Stimulated activated CD4-positive, alpha-beta T cell treated with anti-CD3 and anti-CD28 coated beads, Interleukin-15, amount 100 ng/mL, for 1 hour (primary cell): ENCODE measurements around the gene SLC37A2.

Source experiments
- DNase-seq, 2 donors: peaks; one replicate each; pipeline ENCODE4 v3.0.0-alpha.2; 2020; ENCODE audit warnings: low read depth in 1 of 2, low spot score in 1 of 2

Gene SLC37A2

DNA sequence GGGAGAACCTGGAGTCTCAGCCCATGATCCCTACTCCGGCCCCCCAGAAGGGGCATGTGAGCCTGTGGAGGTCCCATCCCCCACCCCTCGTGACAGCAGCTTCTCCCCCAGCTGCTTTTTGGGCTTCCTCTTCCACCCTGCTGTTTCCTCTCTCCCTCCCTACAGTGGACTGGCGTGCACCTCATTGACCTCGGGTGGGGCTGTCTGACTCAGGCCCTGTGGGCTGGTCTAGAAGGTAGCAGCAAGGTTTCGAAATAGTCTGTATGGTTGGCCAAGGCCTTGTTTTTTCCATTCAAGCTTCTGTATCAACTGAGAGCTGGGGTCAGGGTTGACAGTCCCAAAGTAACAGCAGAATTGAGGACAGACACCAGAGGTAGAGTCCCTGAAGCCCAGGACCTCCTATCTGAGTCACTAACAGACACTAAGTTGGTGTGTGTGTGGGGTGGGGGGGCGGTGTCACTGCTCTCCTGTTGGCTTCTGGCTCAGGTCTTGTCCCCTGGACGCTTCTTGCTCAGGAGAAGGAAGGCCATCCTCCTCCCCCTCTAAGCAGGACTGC is 7.7 kb downstream of the SLC37A2 start:
- DNase-seq: no peak

GRCh38 chr11:125071435-125071834 is 8.3 kb downstream of the SLC37A2 start:
- no peak for DNase-seq

GRCh38 chr11:125071846-125072217 is 8.7 kb downstream of the SLC37A2 start:
- no peak for DNase-seq

DNA sequence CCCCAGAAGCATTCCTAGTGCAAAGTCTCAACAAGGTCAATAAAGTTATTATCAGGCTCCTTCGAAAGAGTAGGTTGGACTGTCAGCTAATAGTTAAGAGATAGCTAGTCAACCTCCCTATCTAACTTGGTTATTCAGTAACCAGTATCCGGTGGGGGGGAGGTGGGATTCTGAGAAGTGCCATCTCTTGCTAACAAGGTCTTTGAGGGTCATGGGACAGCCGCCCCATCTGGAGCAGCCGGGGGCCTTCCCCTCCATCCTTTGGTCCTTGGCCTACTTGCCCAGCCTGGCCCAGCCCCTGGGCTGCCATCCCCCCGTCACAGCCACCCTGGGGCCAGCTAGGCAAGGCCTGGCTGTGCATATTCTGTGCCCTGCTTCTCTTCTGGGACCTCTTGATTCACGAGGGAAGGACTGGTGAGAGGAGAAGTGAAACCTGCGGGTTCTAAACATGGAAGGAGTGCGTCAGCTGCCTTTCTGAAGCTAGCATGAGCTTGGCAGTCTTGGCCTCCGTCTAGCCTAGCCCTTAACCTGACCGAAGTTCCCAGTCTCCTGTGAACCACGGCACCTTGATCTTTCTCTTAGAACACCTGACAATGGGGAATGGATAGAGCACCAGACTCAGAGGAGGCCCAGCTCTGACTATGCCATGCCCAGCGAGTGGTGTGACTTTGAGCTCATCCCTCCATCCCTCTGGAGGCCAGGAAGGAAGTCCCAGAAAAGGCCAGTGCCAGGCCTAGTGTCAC is 9.3 kb downstream of the SLC37A2 start:
- no peak for DNase-seq

DNA sequence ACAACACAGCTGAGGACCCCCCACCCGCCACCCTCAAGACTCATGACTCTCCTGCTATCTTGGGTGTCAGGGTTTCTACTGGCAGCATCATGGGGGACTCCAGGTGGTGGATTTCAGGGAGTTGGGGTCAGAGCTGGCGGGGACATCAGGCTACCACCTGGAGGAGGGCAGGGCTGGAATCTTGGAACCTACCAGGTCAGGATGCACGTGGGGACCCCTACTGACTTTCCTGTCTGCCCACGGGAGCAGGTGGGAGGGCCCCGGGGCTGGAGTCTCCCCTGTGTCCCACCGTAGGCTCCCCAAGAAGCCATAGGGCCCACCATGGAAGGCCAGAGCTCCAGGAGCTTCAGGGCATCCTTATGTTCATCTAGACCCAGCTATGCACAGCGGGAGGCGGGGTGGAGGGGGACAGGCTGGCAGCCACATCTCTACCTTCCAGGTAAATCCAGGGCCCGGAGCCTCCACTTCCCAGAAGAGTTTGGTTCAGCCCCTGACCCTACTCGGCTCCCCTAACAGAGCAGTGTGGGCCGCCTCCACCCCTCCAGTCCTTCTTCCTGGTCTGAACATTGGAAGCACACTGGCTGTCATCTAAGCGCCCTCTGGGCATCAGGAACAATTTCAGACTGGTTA is 10.0 kb downstream of the SLC37A2 start:
- no peak for DNase-seq

- DNase-seq: no peak
Measured at GRCh38 chr11:125073616-125074483, 10.7 kb downstream of the SLC37A2 start.

DNA sequence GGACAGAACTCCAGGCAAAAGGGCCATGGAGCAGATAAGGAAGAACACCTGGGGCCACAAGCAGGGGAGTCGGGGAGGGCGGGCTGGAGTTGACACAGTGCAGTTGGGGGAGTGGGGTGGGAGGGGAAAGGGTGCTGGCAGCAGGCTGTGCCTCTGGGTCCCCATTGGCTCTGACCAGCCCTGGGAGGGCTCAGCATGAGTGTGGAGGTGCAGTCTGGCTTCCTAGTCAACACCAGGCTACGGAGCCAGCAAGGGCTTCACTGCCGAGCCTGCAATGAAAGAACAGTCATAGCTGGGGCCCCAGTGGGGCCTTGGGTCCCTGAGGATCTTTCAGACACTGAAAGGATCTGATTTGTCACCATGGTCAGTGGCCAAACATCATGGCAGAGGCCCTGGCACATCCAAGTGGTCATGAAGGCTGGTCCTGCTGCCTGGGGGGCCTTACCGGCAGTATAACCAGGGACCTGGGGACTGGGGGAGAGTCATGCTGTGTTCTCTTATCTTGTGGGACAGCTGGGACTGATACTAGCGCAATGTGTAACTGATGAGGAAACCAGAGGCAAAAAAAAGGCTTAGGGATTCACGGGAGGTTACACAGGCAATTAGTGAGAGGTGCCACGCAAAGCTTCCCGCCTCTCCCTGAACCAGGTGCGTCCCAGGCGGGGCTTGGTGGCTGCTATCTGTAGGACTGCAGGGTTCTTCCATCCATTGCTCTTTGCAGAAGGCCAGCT is 11.6 kb downstream of the SLC37A2 start:
- no peak for DNase-seq

- DNase-seq: no peak
Measured at GRCh38 chr11:125075242-125075625, 12.1 kb downstream of the SLC37A2 start.

DNA sequence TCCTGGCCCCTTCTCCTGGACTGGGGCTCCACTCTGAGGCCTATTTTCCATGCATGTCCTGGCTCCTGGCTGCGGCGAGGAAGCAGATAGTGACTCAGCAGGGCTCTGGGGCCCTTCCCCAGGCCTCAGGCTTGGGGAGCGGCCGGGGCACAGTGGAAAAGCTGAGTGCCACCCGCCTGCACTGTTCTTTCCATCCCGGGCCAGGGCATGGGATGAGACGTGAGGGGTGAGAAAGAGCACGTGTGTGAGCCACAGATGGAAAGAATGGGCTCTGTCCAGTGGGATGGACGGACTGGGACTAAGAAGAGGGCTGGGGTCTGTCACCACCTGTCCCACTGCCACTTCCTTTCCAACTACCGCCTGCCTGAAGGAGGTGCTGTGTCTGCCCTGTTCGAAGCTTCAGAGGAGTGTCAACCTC is 12.8 kb downstream of the SLC37A2 start:
- DNase-seq: no peak

GRCh38 chr11:125076378-125076945 is 13.4 kb downstream of the SLC37A2 start:
- no peak for DNase-seq

GRCh38 chr11:125078016-125078415 is 14.9 kb downstream of the SLC37A2 start:
- no peak for DNase-seq

DNA sequence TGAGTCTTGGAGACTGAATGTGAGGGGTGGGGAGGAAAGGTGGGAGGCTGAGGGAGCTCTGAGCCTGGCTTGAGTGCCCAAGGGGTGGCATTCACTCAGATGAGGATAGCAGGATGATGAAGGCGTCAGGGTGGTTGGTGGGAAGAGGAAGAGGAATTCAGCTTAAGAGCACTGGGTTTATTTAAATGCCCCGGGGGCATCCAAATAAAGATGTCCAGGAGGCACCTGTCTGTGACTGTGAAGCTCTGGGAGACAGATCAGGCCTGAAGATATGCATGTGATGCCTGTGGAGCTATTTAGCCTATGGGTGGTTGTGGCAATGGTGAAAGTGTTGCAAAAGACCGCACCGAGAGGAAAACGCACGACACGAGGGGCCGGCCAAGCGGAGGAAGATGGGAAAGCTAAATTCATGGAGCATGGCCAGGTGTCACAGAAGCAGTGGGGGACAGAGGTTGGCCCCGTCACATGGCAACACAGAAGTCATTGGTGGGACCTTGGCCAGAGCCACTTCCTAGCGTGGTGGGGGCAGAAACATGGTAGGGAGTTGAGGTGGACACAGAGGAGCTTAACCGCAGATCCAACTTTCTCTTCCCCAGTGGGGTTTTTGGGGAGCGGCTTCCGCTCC is 15.5 kb downstream of the SLC37A2 start:
- no peak for DNase-seq

DNA sequence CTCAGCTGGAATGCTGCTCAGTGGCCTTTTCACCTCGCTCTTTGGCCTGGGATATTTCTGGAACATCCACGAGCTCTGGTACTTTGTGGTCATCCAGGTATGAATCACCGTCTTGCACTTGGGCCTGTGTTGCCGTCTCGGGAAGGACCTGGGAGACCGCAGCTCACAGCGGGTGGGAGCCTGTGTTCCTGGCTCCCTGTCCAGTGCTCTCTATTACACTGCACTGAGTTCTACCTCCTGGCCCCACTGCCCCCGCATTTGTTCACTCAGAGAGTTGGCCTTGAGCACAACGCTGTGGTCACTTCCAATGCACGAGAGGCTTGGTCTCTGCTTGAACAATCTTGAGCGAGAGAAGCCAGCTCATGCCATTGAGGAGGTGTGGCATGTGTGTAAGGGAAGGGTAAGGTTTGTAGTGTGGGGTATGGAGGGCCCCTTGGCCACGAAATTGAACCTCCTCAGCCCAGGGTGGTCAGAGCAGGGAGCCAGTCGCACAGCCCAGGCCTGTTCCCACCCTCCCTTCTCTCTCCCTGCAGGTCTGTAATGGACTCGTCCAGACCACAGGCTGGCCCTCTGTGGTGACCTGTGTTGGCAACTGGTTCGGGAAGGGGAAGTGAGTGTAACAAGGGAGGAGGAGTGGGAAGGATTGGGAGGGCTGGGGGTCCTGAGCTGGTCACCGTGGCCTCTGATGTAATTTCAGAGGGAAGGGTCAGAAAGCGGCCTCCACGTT is 16.2 kb downstream of the SLC37A2 start:
- DNase-seq: no peak

- no peak for DNase-seq
Measured at GRCh38 chr11:125079878-125080530, 16.9 kb downstream of the SLC37A2 start.

DNA sequence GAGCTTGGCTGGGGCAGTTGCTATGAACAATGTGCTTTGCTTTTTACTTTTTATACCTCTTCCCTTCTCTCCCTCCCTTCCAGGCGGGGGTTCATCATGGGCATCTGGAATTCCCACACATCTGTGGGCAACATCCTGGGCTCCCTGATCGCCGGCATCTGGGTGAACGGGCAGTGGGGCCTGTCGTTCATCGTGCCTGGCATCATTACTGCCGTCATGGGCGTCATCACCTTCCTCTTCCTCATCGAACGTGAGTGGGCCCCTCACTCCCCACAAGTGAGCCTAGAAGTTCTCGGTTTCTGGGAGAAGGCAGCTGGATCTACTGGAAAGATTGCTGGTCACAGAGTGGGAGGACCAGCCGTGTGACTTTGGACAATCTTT is 17.4 kb downstream of the SLC37A2 start:
- DNase-seq: no peak

- no peak for DNase-seq
Measured at GRCh38 chr11:125081098-125081798, 18.1 kb downstream of the SLC37A2 start.

- DNase-seq: no peak
Measured at GRCh38 chr11:125082040-125082439, 18.9 kb downstream of the SLC37A2 start.

- DNase-seq: no peak
Measured at GRCh38 chr11:125082611-125083311, 19.7 kb downstream of the SLC37A2 start.
